Activated CD4-positive, alpha-beta T cell treated with anti-CD3 and anti-CD28 coated beads for 1 hour (primary cell): ENCODE data around the gene KRTAP4-5.
"Not testable (repeated sequence)": the region's sequence is repeated elsewhere in the genome, so short reads cannot be mapped to it uniquely, and the experiment has no call there.

Source experiments
- DNase-seq: peaks from one replicate; pipeline ENCODE4 v3.0.0-alpha.2; 2020

Gene KRTAP4-5

DNA sequence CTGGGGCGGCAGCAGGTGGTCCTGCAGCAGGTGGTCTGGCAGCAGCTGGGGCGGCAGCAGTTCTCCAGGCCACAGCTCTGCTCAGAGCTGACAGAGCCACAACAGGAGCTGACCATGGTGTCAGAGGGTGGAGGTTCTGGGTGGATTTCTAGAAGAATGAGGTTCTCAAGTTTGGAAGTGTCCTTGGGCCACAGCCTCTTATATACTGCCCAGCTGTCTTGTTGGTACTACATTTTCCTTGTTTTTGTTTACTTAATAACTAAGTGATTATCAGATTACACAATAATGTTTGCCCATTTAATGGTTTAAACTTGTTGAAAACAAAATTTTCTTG, at the start of gene KRTAP4-5:
Gene KRTAP4-5 (minus strand): TSS at position 174 of the 334 bp plus-strand sequence. CDS start 58 bp downstream, at position 116.
- no peak for DNase-seq

DNA sequence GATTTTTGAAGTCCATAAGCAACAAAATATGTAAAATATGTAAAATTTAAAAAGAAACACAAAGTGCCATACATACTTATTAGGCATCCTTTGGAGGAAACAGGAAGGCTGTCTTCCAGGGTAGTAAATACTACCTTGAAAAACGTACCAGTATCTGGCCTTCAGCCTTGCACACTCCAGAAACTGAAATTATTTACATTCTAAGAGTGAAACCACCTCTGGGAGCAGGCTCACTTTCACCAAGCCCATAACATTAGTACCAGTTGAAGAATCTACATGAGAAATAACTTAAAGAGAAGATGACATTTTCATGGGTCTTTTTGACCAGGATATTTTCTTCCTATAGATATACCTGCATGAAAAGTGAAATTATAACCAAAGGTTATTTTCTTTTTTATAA, 46.4 kb upstream of the KRTAP4-5 start:
- no peak for DNase-seq

DNA sequence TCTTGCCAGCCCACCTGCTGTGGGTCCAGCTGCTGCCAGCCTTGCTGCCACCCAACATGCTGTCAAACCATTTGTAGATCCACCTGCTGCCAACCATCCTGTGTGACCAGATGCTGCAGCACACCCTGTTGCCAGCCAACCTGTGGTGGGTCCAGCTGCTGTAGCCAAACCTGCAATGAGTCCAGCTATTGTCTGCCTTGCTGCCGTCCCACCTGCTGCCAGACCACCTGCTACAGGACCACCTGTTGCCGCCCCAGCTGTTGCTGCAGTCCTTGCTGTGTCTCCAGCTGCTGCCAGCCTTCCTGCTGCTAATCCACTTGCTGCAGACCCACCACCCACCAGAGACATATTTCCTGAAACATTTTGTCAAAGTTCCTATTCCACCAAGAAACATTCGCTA, 40.7 kb upstream of the KRTAP4-5 start:
- DNase-seq, result no peak

DNA sequence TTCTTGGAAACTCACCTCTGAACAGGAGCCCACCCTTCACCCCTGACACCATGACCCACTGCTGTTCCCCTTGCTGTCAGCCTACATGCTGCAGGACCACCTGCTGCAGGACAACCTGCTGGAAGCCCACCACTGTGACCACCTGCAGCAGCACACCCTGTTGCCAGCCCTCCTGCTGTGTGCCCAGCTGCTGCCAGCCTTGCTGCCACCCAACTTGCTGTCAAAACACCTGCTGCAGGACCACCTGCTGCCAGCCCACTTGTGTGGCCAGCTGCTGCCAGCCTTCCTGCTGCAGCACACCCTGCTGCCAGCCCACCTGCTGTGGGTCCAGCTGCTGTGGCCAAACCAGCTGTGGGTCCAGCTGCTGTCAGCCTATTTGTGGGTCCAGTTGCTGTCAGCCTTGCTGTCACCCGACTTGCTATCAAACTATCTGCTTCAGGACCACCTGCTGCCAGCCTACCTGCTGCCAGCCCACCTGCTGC, 40.3 kb upstream of the KRTAP4-5 start, which contains the start of gene KRTAP9-1:
Gene KRTAP9-1 (plus strand): TSS at position 51 of the 482 bp plus-strand sequence. CDS start 0 bp downstream, at position 51.
- not testable (repeated sequence) for DNase-seq

DNA sequence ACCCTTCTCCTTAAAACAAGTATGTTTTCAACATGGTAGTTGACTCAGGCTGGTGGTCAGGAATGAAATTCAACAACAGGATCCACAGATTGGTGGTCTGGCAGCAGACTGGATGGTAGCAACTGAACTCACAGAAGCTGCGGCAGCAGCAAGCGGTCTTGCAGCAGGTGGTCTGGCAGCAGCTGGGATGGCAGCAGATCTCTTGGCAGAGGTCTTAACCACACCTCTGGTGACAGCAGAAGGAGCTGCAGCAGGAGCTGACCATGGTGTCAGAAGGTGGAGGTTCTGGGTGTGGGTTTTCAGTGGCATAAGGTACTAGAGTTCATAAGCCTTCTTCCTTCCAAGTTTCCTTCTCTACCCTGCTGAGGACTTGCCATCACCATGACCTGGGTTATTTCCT, 37.2 kb upstream of the KRTAP4-5 start:
- no peak for DNase-seq

DNA sequence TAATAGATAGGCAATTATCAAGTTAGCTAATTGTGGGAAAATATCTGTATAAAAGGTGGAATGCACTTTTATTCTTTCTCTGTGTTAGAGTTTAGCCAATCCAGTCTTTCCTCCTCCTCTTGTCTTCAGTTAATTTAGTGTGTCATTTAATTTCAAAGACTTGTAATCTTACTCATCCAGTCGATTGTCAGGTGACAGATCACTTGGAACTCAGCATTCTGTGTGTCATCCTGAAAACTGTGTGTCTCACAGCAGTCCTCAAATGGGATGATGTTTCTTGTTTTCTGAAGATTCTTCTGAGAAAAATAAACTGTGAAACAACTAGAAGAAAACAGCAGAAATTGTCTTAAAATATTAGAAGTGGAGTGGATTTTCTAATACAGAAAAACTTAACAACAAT, 35.4 kb upstream of the KRTAP4-5 start:
- DNase-seq, result no peak

DNA sequence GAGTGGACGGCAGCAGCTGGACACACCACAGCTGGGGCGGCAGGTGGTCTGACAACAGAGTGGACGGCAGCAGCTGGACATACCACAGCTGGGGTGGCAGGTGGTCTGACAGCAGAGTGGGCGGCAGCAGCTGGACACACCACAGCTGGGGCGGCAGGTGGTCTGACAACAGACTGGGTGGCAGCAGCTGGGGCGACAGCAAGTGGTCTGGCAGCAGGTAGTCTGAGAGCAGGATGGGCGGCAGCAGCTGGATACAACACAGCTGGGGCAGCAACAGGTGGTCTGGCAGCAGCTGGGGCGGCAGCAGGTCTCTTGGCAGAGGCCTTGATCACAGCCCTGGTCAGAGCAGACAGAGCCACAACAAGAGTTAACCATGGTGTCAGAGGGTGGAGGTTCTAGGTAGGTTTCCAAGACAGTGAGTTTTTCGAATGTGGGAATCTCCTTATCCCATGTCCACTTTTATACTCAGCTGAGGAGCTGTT, 34.9 kb upstream of the KRTAP4-5 start, which contains the start of gene KRTAP4-1:
Gene KRTAP4-1 (minus strand): TSS at position 432 of the 482 bp plus-strand sequence. CDS start 57 bp downstream, at position 375.
- DNase-seq, result no peak

DNA sequence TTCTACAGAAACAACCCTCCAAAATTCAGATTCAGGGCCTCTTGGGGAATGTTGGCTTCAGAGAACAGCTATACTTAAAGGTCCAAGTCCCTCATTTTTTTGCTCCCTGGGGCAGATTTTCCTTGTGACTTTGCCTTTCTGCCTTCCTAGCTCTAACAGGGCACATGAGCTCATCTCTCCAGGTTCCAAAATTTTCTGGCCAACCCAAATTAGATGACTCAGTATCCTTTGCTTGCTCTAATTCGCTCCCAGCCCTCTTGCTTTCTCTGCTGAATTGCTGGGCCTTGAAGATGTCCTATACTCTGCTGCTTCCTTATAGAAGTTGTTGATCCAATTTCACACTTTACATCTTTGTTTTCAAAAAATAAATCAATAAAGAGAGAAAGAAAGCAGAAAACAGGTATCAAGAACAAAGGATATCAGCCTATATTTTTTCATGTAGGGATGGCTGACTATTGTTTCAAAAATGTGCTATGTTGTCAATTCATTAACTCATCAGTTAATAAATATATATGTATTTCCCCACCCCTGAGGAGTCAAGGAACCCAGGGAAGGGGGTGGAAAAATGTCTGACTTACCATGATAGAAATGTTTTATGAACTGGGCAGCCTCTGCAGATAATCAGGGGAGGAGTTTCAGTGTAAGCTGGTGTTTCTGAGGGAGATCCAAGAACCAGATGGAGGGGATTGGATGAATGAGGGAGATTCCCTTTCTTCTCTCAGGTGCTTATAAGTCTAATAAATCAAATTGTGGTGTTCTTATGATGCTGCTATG, 29.4 kb upstream of the KRTAP4-5 start:
- no peak for DNase-seq

DNA sequence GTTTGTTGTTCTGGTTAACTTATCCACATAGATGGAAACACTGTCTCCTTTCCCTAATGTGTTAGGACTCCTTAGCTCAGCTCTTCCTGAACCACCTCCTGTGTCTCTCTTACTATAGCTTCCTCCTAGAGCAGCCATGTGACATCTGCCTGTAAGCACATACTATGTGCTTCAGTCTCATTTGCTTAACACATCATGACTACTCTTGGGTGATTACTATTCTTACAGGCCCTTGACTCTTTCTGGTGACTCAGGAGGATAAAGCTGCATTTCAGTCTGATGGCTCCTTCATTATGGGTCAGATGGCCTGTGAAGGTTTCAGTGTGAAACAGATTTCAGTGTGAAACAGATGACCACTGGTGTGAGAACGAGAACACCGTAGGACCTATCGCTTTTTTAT, 28.7 kb upstream of the KRTAP4-5 start:
- no peak for DNase-seq

DNA sequence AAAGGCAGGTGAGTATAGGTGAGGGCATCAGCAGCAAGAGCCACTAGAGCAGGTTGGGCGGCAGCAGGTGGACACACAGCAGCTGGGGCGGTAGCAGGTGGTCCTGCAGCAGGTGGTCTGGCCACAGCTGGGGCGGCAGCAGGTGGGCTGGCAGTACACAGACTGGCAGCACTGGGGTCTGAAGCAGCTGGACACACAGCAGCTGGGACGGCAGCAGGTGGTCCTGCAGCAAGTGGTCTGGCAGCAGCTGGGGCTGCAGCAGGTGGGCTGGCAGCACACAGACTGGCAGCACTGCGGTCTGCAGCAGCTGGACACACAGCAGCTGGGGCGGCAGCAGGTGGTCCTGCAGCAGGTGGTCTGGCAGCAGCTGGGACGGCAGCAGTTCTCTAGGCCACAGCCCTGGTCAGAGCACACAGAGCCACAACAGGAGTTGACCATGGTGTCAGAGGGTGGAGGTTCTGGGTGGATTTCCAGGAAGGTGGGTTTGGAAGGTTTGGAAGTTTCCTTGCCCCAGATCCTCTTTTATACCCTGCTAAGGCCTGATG, 28.2 kb upstream of the KRTAP4-5 start, which contains the start of gene KRTAP4-2:
Gene KRTAP4-2 (minus strand): TSS at position 495 of the 545 bp plus-strand sequence. CDS start 57 bp downstream, at position 438.
- DNase-seq, result no peak

DNA sequence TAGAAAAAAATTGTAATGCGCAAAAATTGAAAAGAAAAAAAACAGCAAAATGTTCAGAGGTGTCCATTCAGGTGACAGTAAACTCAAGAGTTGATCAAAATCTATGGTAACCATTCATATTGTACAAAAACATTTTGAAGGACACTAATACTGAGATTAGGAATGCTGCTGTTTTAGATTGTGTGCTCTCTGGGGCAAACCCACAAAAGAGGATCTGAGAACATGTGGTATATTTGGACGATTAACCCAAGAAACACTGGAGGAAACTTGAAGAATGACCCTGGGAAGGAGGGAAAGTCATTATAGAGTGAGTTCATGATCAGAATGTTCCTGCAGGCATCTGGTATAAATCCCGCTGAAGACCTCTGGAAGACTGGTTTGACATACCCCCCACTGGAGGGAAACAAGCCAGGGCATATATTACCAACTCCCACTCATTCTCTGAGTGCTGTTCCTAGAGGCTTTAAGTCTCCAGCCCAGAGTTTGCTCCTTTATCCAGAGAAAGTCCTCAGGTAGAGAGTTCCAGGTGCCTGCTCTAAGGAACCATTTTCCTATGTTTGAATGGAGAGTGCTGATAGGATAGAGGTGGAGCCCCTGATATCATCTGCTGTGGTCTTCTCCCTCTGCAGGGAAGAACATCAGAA, 27.2 kb upstream of the KRTAP4-5 start:
- DNase-seq, result no peak

DNA sequence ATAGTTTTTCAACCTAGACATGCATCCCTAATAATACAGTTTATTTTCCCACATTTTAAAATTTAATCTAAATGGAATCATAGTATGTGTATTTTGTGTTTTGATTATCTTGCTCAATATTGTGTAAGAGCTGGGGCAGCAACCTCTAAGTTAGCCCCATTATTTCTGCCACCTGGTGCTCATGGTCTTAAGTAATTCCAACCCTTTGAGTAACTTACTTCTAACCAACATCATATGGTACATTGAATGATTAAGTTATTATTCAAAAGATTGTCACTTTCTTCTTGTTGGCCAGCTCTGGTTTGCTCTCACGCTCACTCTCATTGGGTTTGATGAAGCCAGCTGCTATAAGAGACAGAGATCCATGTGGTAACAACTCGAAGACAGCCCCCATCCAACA, 22.3 kb upstream of the KRTAP4-5 start:
- no peak for DNase-seq

DNA sequence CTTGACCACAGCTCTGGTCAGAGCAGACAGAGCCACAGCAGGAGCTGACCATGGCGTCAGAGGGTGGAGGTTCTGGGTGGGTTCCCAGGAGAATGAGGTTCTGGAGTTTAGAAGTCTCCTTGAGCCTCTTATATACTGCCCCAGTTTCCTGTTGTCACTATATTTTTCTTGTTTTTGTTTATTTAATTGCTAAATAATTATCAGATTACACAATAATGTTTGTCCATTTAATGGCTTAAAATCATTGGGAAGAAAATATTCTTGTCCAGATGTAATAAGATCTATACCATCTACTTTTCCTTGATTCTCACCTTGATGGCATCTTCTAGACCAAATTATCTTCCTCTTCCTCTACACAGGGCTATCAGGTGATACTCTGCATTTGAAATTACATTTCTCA, 18.5 kb upstream of the KRTAP4-5 start, which contains the start of gene KRTAP4-3:
Gene KRTAP4-3 (minus strand): TSS at position 101 of the 400 bp plus-strand sequence. CDS start 49 bp downstream, at position 52.
- no peak for DNase-seq

DNA sequence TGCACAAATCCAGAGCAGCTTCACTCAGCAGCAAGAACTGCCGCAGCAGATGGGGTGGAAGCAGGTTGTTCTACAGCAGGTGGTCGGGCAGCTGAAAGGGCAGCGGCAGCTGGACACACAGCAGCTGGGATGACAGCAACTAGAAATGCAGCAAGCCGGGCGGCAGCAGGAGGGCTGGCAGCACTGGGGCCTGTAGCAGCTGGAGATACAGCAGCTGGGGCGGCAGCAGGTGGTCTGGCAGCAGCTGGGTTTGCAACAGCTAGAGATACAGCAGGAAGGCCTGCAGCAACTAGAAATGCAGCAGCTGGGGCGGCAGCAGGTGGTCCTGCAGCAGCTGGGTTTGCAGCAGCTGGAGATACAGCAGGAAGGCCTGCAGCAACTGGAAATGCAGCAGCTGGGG, 17.9 kb upstream of the KRTAP4-5 start:
- DNase-seq, result no peak

DNA sequence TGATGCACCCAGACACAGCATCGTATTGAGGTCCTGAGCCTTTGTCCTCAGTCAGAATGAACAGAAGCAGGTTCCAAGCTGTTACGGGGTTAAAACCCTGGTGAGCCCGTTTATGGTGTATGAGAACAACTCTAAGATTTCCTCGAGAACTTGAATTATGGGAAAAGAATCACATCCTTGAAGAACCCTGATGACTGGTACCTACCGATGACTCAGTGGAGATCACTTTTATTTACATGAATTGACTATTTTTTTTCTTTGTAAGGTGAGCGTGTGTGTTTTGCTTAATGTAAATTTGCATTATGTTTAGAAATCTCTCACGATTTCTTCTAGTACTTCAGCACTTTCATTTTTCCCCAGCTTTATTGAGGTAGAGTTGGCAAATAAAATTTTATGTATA, 14.2 kb upstream of the KRTAP4-5 start:
- DNase-seq, result no peak

DNA sequence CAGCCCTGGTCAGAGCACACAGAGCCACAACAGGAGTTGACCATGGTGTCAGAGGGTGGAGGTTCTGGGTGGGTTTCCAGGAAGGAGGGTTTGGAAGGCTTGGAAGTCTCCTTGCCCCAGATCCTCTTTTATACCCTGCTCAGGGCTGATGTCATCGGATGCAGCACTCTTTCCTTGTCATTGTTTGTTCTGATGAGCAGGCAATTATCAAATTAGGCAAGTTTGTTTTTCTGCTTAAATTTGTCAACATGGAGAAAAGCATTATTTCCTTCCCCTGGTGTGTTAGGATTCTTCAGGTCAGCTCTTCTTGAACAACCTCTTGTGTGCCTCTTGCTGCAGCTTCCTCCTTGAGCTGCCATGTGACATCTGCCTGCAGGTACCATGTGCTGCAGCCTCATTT, 11.0 kb upstream of the KRTAP4-5 start, which contains the start of gene KRTAP4-4:
Gene KRTAP4-4 (minus strand): TSS at position 101 of the 400 bp plus-strand sequence. CDS start 57 bp downstream, at position 44.
- no peak for DNase-seq

DNA sequence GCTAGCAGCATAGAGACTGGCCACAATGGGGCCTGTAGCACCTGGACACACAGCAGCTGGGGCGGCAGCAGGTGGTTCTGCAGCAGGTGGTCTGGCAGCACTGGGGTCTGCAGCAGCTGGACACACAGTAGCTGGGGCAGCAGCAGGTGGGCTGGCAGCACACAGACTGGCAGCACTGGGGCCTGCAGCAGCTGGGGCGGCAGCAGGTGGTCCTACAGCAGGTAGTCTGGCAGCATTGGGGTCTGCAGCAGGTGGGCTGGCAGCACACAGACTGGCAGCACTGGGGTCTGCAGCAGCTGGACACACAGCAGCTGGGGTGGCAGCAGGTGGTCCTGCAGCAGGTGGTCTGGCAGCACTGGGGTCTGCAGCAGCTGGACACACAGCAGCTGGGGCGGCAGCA, 10.6 kb upstream of the KRTAP4-5 start:
- not testable (repeated sequence) for DNase-seq

DNA sequence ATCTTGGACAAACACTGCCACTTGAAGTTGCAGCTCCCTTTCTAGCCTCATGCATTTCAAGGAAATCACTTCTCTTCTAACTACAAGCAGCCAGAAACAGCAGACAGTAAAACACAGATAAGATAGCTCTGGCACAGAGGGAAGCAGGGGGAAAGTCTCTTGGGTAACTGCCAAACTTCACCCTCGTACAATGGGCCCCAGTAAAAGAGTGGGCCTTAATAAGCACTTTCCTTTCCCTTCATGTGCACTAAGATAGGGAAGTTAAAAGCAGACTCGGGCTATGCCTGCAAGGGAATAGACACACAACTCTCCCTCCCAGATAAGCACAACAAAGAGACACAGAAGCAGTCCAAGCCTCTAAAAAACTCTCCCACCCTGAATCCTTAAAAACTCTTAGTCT, 4.2 kb upstream of the KRTAP4-5 start:
- no peak for DNase-seq

DNA sequence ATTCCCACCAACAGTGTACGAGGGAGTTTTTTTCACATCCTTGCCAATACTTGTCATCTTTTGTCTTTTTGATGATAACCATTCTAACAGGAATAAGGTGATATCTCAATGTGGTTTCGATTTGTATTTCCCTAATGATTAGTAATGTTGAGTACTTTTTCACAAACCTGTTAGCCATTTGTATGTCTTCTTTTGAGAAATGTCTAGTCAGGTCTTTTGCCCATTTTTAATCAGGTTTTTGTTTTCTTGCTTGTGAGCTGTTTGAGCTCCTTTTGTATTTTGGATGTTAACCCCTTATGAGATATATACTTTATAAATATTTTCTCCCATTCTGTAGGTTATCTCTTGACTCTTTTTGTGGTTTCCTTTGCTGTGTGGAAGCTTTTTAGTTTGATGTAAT, 1.9 kb upstream of the KRTAP4-5 start:
- no peak for DNase-seq

DNA sequence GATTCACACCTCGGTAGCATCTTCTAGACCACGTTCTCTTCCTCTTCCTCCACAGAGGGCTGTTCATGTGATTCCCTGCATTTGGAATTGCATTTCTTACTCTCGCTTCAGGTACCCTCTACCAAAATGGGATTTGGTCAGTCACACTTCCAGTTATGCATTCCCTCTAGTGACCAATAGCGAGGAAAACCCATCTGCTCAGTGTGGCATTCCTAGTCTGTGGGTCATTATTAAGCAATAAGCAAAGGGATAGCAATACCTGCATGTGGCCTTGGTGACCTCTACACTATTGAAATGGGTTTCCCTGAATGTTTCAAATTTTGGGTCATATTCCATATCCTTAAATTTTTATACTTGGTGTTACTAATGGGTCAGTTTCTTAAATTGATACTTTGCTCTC, 401 bp upstream of the KRTAP4-5 start:
- DNase-seq, result no peak

DNA sequence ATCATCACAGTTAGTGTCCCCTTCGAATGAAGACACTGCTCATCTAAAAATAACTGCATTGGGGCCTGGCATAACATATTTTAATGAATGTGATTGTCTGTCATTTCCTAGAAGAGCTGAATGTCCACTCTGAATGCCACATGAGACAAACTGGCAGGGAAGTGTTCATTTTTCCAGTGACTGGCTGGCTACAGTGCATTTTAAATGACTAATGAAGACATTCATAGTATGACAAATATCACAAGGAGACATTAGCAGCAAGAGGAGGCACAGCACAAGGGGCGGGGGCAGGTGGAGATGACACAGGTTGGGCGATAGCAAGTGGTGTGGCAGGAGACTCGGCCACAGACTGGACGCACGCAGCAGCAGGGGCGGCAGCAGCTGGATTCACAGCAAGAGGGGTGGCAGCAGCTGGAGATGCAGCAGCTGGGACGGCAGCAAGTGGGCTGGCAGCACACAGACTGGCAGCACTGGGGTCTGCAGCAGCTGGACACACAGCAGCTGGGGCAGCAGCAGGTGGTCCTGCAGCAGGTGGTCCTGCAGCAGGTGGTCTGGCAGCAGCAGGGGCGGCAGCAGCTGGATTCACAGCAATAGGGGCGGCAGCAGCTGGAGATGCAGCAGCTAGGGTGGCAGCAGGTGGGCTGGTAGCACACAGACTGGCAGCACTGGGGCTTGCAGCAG, 514 bp downstream of the KRTAP4-5 start:
- DNase-seq, result not testable (repeated sequence)

DNA sequence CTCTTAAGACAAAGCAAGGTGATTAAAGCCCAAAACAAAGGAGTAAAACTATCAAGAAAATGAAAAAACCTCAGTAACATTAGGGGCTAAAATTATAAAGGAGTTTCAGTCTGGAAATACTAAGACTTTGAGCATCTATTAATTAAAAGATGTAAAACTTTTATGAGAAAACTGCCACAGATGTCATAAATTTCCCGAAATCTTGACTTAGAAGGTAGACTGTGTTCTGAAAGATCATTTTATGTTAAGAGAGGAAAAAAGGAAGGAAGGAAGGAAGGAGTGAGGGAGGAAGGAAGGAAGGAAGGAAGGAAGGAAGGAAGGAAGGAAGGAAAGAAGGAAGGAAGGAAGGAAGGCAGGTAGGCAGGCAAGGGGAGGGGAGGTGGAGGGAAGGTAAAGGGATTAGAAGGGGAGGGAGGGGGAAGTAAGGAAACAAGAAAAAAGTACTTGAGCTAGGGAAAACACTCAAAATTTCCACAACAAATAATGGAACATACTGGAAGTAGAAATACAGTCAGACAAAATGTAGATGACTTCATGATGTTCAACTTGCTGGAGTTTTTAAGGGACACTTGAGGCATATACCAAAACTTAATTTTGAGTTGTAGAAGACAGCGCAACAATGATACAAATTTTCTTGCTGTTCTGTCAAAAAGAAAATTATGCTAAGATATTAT, 2.0 kb downstream of the KRTAP4-5 start:
- no peak for DNase-seq
